Measurements from ENCODE around the gene TBL3. TPM values are rescaled to one million over a fixed set of nuclear protein-coding genes. Genes with fewer than 3 reads are reported as not detected.

Gene TBL3
- total RNA-seq, 1 donor from 2014 or later = 30.8 TPM

- Mint-ChIP-seq H3K9me3 (ENCODE audit: low read depth) (no peaks in the 10 kb centered on the region), H3K27ac (peak overlapping the region; percentile 97), H3K27me3 (no peaks in the 10 kb centered on the region), H3K4me3 (ENCODE audit: low read depth) (peak overlapping the region; percentile 88), H3K4me1 (ENCODE audit: low read depth) (peaks cover 24% of the 10 kb centered on the region), H3K36me3 (ENCODE audit: insufficient read depth) (peaks cover 16% of the 10 kb centered on the region)
- no peak for DNase-seq (ENCODE audit: low spot score, unreplicated experiment)
- TF ChIP-seq, protein P1, sequence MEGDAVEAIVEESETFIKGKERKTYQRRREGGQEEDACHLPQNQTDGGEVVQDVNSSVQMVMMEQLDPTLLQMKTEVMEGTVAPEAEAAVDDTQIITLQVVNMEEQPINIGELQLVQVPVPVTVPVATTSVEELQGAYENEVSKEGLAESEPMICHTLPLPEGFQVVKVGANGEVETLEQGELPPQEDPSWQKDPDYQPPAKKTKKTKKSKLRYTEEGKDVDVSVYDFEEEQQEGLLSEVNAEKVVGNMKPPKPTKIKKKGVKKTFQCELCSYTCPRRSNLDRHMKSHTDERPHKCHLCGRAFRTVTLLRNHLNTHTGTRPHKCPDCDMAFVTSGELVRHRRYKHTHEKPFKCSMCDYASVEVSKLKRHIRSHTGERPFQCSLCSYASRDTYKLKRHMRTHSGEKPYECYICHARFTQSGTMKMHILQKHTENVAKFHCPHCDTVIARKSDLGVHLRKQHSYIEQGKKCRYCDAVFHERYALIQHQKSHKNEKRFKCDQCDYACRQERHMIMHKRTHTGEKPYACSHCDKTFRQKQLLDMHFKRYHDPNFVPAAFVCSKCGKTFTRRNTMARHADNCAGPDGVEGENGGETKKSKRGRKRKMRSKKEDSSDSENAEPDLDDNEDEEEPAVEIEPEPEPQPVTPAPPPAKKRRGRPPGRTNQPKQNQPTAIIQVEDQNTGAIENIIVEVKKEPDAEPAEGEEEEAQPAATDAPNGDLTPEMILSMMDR (IDR thresholded peaks at IDR 0.05; ENCODE audit: unreplicated experiment) = no peak
Measured at GRCh38 chr16:1965396-1966001, 6.4 kb upstream of the TBL3 start.

GRCh38 chr16:1966460-1966859 is 5.4 kb upstream of the TBL3 start, which contains the start of gene RNF151:
Gene RNF151, plus strand, starts transcription at chr16:1966856. Its CDS starts 26 bp downstream, at chr16:1966882.
- Mint-ChIP-seq H3K36me3 (ENCODE audit: insufficient read depth) (peaks cover 12% of the 10 kb centered on the region), H3K4me3 (ENCODE audit: low read depth) (peak within 1 kb of the TSS; percentile 88), H3K4me1 (ENCODE audit: low read depth) (peaks cover 20% of the 10 kb centered on the region), H3K27ac (peak within 1 kb of the TSS; percentile 97), H3K27me3 (no peaks in the 10 kb centered on the region), H3K9me3 (ENCODE audit: low read depth) (no peaks in the 10 kb centered on the region)
- no peak for DNase-seq (ENCODE audit: low spot score, unreplicated experiment)
- TF ChIP-seq, protein P1 (IDR thresholded peaks at IDR 0.05; ENCODE audit: unreplicated experiment) = no peak

GRCh38 chr16:1968146-1968953 is 3.5 kb upstream of the TBL3 start:
- TF ChIP-seq, protein P1 (IDR thresholded peaks at IDR 0.05; ENCODE audit: unreplicated experiment) = no peak
- Mint-ChIP-seq H3K27ac (no peak overlapping the region), H3K9me3 (ENCODE audit: low read depth) (no peaks in the 10 kb centered on the region), H3K36me3 (ENCODE audit: insufficient read depth) (peaks cover 4% of the 10 kb centered on the region), H3K4me1 (ENCODE audit: low read depth) (peaks cover 26% of the 10 kb centered on the region), H3K27me3 (no peaks in the 10 kb centered on the region), H3K4me3 (ENCODE audit: low read depth) (no peak overlapping the region)
- no peak for DNase-seq (ENCODE audit: low spot score, unreplicated experiment)

DNA sequence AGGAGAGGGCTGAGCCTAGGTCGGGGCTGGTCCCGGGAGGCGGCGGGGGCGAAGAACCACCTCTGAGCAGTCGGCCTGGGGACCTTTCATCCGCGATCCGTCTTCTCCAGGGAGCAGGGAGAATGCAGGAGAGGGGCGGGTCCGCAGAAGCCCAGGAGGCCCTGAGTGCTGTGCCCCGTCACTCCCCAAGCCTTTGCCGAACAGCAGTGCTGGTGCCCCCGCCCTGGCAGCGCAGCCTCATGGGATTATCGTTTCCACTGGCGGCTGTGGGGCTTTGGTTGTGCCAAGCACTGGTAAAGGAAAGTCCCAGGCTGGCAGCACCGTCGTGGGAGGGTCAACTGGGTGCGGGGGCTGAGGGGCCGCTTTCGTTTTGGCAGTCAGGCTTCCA is 631 bp downstream of the TBL3 start:
- no peaks in the 10 kb centered on the region for H3K9me3 Mint-ChIP-seq (ENCODE audit: low read depth)
- TF ChIP-seq, protein P1 (IDR thresholded peaks at IDR 0.05; ENCODE audit: unreplicated experiment) = no peak
- H3K27ac Mint-ChIP-seq = peak overlapping the region; percentile 97
- peaks cover 6% of the 10 kb centered on the region for H3K36me3 Mint-ChIP-seq (ENCODE audit: insufficient read depth)
- DNase-seq (ENCODE audit: low spot score, unreplicated experiment) = no peak
- peak overlapping the region; percentile 93 for H3K4me3 Mint-ChIP-seq (ENCODE audit: low read depth)
- peaks cover 14% of the 10 kb centered on the region for H3K4me1 Mint-ChIP-seq (ENCODE audit: low read depth)
- H3K27me3 Mint-ChIP-seq = no peaks in the 10 kb centered on the region

DNA sequence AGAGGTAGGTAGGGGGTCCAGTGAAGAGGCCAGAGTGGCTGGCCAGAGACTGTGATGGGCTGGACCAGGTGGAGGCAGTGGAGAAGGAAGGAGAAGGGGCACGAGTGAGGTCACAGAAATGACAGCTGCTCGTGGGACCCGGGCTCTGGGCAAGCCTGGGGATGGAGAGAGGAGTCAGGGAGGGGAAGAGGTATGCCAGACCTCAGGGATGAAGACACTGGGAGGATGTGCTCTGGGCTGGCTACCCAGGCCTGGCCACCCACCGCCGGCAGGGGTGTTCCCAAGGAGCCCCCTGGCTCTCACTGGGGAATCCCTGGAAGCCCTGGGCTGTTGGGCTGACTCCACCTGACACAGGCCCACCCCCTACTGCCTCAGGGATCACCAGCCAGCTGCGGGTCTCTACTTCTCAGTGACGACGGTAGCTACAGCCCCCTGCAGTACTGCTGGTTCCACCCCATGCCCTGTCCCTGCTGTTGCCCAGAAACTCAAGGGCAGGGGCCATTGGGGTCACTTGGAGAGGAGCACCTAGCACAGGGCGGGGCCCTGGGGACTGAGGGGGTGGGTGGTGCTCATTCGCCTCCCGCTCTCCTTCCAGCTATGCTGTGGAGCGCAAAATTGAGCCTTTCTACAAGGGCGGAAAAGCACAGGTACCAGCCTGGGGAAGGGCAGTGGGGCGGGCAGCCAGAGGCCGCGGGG is 1.8 kb downstream of the TBL3 start:
- Mint-ChIP-seq H3K9me3 (ENCODE audit: low read depth) (no peaks in the 10 kb centered on the region), H3K36me3 (ENCODE audit: insufficient read depth) (peaks cover 7% of the 10 kb centered on the region), H3K4me3 (ENCODE audit: low read depth) (peak overlapping the region; percentile 93), H3K27ac (no peak overlapping the region), H3K27me3 (peaks cover 2% of the 10 kb centered on the region), H3K4me1 (ENCODE audit: low read depth) (peaks cover 14% of the 10 kb centered on the region)
- TF ChIP-seq, protein P1 (IDR thresholded peaks at IDR 0.05; ENCODE audit: unreplicated experiment) = no peak
- DNase-seq (ENCODE audit: low spot score, unreplicated experiment) = no peak

Data from progenitor cell of endocrine pancreas (in vitro differentiated cells).